ENCODE results near the gene C19orf53. TPM values are rescaled to one million over a fixed set of nuclear protein-coding genes. Genes with fewer than 3 reads are reported as not detected.

Gene C19orf53
- polyA plus RNA-seq, 3 donors, result 125 to 156 (median 132) TPM

DNA sequence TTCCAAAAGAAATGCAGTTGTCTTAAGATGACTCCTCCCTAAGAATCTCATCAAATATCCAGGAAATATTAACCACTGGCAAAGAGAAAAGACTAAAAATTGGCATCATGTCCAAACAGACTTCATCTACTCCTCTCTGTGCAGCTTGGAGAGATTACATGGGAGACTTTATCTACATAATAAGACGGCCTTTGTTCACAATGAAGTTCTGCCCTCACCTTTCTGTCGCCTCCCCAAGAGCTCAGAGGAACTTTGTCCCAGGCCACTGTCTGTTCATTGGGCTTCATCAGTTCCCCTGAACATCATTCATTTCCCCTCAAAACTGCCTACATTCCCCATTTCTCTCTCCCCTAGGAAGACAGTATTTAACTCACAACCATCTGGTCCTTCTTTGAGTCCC lies 32.4 kb upstream of the C19orf53 start:
- H3K27ac ChIP-seq (ENCODE audit: low read depth in 1 of 2, low read length in 2 of 2), result no peak overlapping the region
- no peak overlapping the region for H2AFZ ChIP-seq (ENCODE audit: insufficient read depth, low read depth, low read length, poor library complexity, severe bottlenecking)
- no peak overlapping the region for H3K4me3 ChIP-seq (replicated peaks in 1 of 3; ENCODE audit: low read depth in 2 of 3, low read length in 3 of 3)
- H3K27ac Mint-ChIP-seq, result peak overlapping the region in 1 of 7 donors; percentile 20
- TF ChIP-seq, protein P1, sequence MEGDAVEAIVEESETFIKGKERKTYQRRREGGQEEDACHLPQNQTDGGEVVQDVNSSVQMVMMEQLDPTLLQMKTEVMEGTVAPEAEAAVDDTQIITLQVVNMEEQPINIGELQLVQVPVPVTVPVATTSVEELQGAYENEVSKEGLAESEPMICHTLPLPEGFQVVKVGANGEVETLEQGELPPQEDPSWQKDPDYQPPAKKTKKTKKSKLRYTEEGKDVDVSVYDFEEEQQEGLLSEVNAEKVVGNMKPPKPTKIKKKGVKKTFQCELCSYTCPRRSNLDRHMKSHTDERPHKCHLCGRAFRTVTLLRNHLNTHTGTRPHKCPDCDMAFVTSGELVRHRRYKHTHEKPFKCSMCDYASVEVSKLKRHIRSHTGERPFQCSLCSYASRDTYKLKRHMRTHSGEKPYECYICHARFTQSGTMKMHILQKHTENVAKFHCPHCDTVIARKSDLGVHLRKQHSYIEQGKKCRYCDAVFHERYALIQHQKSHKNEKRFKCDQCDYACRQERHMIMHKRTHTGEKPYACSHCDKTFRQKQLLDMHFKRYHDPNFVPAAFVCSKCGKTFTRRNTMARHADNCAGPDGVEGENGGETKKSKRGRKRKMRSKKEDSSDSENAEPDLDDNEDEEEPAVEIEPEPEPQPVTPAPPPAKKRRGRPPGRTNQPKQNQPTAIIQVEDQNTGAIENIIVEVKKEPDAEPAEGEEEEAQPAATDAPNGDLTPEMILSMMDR (IDR thresholded peaks at IDR 0.05), result no peak
- no peaks in the 10 kb centered on the region for H3K36me3 ChIP-seq (replicated peaks in 1 of 2; ENCODE audit: control insufficient read depth in 1 of 2, insufficient read depth in 2 of 2, low read length in 2 of 2)
- H3K9ac ChIP-seq (ENCODE audit: insufficient read depth, low read length, poor library complexity, severe bottlenecking), result no peak overlapping the region
- no peaks in the 10 kb centered on the region for H3K27me3 ChIP-seq (ENCODE audit: control insufficient read depth in 2 of 2, insufficient read depth in 2 of 2, low read length in 2 of 2)
- H3K4me1 ChIP-seq (ENCODE audit: control insufficient read depth in 1 of 2, insufficient read depth in 2 of 2, low read length in 2 of 2), result no peaks in the 10 kb centered on the region
- intact Hi-C loops (cut with micrococcal nuclease), result no loop called here
- H3K9me3 ChIP-seq (replicated peaks in 1 of 2; ENCODE audit: control insufficient read depth in 1 of 2, insufficient read depth in 1 of 2, low read length in 2 of 2), result no peaks in the 10 kb centered on the region
- H4K20me1 ChIP-seq (ENCODE audit: insufficient read depth, low read length), result no peaks in the 10 kb centered on the region
- H3K27me3 Mint-ChIP-seq (ENCODE audit: low read depth in 3 of 3), result peaks cover 0 to 4% (median 2%) of the 10 kb centered on the region in 3 donors
- no peak overlapping the region for H3K4me2 ChIP-seq (replicated peaks; ENCODE audit: extremely low read depth, low read length, poor library complexity, severe bottlenecking)
- peaks cover 6 to 10% of the 10 kb centered on the region in 2 donors for H3K36me3 Mint-ChIP-seq
- no peaks in the 10 kb centered on the region for H3K79me2 ChIP-seq (ENCODE audit: insufficient read depth, low read length)
- H3K9me3 Mint-ChIP-seq, result peaks cover 0 to 3% (median 0%) of the 10 kb centered on the region in 7 donors
- H3K4me1 Mint-ChIP-seq, result peaks cover 3% of the 10 kb centered on the region
- DNase-seq, result no peak
- 92% methylated on average over 2 of the region's 2 CpGs for WGBS (ENCODE audit: insufficient coverage)
- H3K4me3 Mint-ChIP-seq, result no peak overlapping the region

DNA sequence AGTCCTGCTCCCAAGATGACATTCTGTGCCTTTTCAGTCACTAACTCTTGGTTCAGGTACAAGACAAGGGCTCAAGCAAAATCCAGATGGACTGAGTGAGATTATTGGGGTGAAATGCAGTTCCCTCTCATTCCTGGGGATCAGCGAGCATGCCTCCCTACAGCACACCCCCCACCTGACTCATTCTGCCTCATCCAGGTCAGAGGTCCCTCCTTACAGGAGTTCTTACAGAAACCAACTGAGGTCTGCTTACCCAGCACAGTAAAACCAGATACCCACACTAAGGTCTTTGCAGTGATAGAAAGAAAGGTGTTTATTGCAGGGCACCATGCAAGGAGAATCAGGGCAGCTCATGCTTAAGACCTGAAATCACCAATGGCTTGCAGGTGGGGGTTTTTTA lies 31.5 kb upstream of the C19orf53 start:
- TF ChIP-seq, protein P1 (IDR thresholded peaks at IDR 0.05), result no peak
- H3K27ac ChIP-seq (ENCODE audit: low read depth in 1 of 2, low read length in 2 of 2), result no peak overlapping the region
- no peak overlapping the region for H3K4me2 ChIP-seq (replicated peaks; ENCODE audit: extremely low read depth, low read length, poor library complexity, severe bottlenecking)
- H3K27ac Mint-ChIP-seq, result peak overlapping the region in 1 of 7 donors; percentile 11
- peaks cover 4 to 6% of the 10 kb centered on the region in 2 donors for H3K4me1 ChIP-seq (ENCODE audit: control insufficient read depth in 1 of 2, insufficient read depth in 2 of 2, low read length in 2 of 2)
- H3K9ac ChIP-seq (ENCODE audit: insufficient read depth, low read length, poor library complexity, severe bottlenecking), result no peak overlapping the region
- peaks cover 6 to 10% of the 10 kb centered on the region in 2 donors for H3K36me3 Mint-ChIP-seq
- no peaks in the 10 kb centered on the region for H3K36me3 ChIP-seq (replicated peaks in 1 of 2; ENCODE audit: control insufficient read depth in 1 of 2, insufficient read depth in 2 of 2, low read length in 2 of 2)
- peaks cover 1% of the 10 kb centered on the region for H3K79me2 ChIP-seq (ENCODE audit: insufficient read depth, low read length)
- H4K20me1 ChIP-seq (ENCODE audit: insufficient read depth, low read length), result no peaks in the 10 kb centered on the region
- no CpG with 5 or more reads among the region's 1 CpG for WGBS (ENCODE audit: insufficient coverage)
- intact Hi-C loops (cut with micrococcal nuclease), result no loop called here
- peaks cover 0 to 4% (median 2%) of the 10 kb centered on the region in 7 donors for H3K9me3 Mint-ChIP-seq
- peaks cover 0 to 4% (median 2%) of the 10 kb centered on the region in 3 donors for H3K27me3 Mint-ChIP-seq (ENCODE audit: low read depth in 3 of 3)
- no peak overlapping the region for H3K4me3 Mint-ChIP-seq
- H3K27me3 ChIP-seq (ENCODE audit: control insufficient read depth in 2 of 2, insufficient read depth in 2 of 2, low read length in 2 of 2), result no peaks in the 10 kb centered on the region
- H3K9me3 ChIP-seq (replicated peaks in 1 of 2; ENCODE audit: control insufficient read depth in 1 of 2, insufficient read depth in 1 of 2, low read length in 2 of 2), result peaks cover 0 to 3% of the 10 kb centered on the region in 2 donors
- H3K4me1 Mint-ChIP-seq, result peaks cover 3% of the 10 kb centered on the region
- no peak for DNase-seq
- H2AFZ ChIP-seq (ENCODE audit: insufficient read depth, low read depth, low read length, poor library complexity, severe bottlenecking), result no peak overlapping the region
- H3K4me3 ChIP-seq (replicated peaks in 1 of 3; ENCODE audit: low read depth in 2 of 3, low read length in 3 of 3), result no peak overlapping the region
